Osteoblast (primary cell): ENCODE results near the gene OPA1. TPM values are rescaled to one million over a fixed set of nuclear protein-coding genes. Genes with fewer than 3 reads are reported as not detected.

Source experiments
- DNase-seq: peaks from one replicate; pipeline ENCODE4 v3.0.0; 2011; ENCODE audit warnings: low spot score, mixed read lengths; ENCODE audit not compliant: insufficient read length; ENCODE audit errors: missing footprints
- H2AFZ ChIP-seq: 2 replicates; pipeline ENCODE4 v1.6.0; 2011; ENCODE audit warnings: mild to moderate bottlenecking, low read length
- H3K27ac ChIP-seq: 2 replicates; pipeline ENCODE4 v1.5.1; 2011; ENCODE audit warnings: mild to moderate bottlenecking, low read depth, low read length, moderate library complexity
- H3K27me3 ChIP-seq: 2 replicates; pipeline ENCODE4 v1.6.0; 2012; ENCODE audit warnings: mild to moderate bottlenecking, control low read depth, inconsistent platforms, low read length, moderate library complexity; ENCODE audit not compliant: insufficient read depth
- H3K36me3 ChIP-seq: 2 replicates; pipeline ENCODE4 v1.5.1; 2011; ENCODE audit warnings: mild to moderate bottlenecking, low read length, control low read depth, moderate library complexity; ENCODE audit not compliant: insufficient read depth
- H3K4me1 ChIP-seq: 2 replicates; pipeline ENCODE4 v1.5.1; 2011; ENCODE audit warnings: mild to moderate bottlenecking, low read length, control low read depth, moderate library complexity; ENCODE audit not compliant: insufficient read depth
- H3K4me2 ChIP-seq: 2 replicates; pipeline ENCODE4 v1.6.0; 2011; ENCODE audit warnings: mild to moderate bottlenecking, low read length; ENCODE audit not compliant: insufficient read depth
- H3K4me3 ChIP-seq: fragments of 200-600 bp; sonication (generic); 3 replicates; pipeline ENCODE4 v1.5.1; 2012; ENCODE audit warnings: mild to moderate bottlenecking, low read length, inconsistent platforms; ENCODE audit not compliant: insufficient read depth
- H3K79me2 ChIP-seq: 2 replicates; pipeline ENCODE4 v1.6.0; 2012; ENCODE audit warnings: mild to moderate bottlenecking, low read length, control low read depth, inconsistent platforms; ENCODE audit not compliant: insufficient read depth
- H3K9me3 ChIP-seq: 2 replicates; pipeline ENCODE4 v1.5.1; 2011; ENCODE audit warnings: low read depth, low read length, control low read depth
- H4K20me1 ChIP-seq: 2 replicates; pipeline ENCODE4 v1.6.0; 2012; ENCODE audit warnings: mild to moderate bottlenecking, low read length, control low read depth; ENCODE audit not compliant: insufficient read depth
- CTCF ChIP-seq: IDR thresholded peaks from 2 replicates; pipeline ENCODE4 v1.5.1; 2011; ENCODE audit warnings: mild to moderate bottlenecking, low read depth, low read length, moderate library complexity; ENCODE audit errors: extremely low read depth
- total RNA-seq: library from RNA; depleted of rRNA; stranded (reverse); fragments of >200 nt; gene quantifications from 2 replicates; pipeline ENCODE4 v1.2.3, GENCODE V29; 2012

The OPA1 gene
- total RNA-seq, 1 donor: 77.4 TPM

DNA sequence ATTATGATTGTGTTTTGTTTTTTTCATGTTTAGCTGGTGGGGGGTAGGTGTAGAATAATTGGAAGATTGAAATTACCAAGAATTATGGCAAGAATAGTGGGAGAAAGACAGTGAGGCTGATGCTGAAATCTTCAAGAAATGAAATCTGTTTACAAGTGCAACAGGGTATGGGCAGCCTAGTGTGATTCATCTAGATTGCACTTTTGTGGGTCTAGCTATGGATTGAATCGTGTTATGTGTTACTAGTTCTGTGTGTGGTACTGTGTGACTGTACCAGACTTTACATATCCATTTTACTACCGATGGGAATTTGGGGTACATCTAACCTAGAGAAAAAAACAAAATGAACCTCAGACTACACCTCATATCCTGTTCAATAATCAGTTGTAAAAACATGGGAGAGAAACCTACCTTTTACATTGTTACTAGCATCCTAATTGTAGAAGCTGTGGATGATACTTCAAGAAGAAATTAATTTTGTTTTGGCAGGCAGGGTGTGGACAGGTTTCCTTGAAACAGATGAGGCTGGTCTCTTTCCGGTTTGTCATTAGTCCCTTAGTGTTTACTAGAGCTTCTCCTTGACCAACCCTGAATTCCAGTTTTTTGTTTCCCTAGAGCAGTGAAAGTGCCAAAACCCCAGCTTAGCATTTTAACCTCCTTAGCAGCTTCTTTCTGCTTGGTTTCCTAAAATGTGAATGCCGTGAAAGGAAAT is 47.9 kb downstream of the OPA1 start:
- no peak overlapping the region for H2AFZ ChIP-seq
- H3K4me1 ChIP-seq: no peaks in the 10 kb centered on the region
- no peaks in the 10 kb centered on the region for H3K27me3 ChIP-seq
- no peaks in the 10 kb centered on the region for H4K20me1 ChIP-seq
- H3K4me3 ChIP-seq: no peak overlapping the region
- no peak overlapping the region for H3K4me2 ChIP-seq
- TF ChIP-seq CTCF: no peak
- H3K9me3 ChIP-seq: no peaks in the 10 kb centered on the region
- no peak for DNase-seq
- no peak overlapping the region for H3K27ac ChIP-seq
- no peaks in the 10 kb centered on the region for H3K79me2 ChIP-seq
- H3K36me3 ChIP-seq: peaks cover 51% of the 10 kb centered on the region

DNA sequence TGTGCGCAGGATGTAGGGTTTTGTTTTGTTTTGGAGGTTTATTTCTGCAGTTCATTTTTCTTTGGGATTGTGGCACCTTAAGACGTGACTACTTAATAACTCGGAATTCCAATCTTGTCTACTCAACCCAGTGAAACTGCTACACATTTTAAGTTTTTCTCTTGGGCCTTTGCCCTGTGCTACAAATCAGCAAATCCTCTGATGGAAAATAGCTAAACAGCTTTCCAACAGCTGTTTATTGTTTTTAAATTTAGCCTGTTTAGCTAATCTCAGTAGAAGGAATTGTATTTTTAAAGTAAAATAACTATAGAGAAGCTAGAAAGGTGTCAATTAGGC is 48.4 kb downstream of the OPA1 start:
- H3K4me3 ChIP-seq: no peak overlapping the region
- H3K4me1 ChIP-seq: no peaks in the 10 kb centered on the region
- H2AFZ ChIP-seq: no peak overlapping the region
- H3K27ac ChIP-seq: no peak overlapping the region
- TF ChIP-seq CTCF: no peak
- H3K79me2 ChIP-seq: no peaks in the 10 kb centered on the region
- no peaks in the 10 kb centered on the region for H4K20me1 ChIP-seq
- H3K27me3 ChIP-seq: no peaks in the 10 kb centered on the region
- peaks cover 54% of the 10 kb centered on the region for H3K36me3 ChIP-seq
- H3K9me3 ChIP-seq: no peaks in the 10 kb centered on the region
- H3K4me2 ChIP-seq: no peak overlapping the region
- DNase-seq: no peak

GRCh38 chr3:193645806-193646205 is 52.8 kb downstream of the OPA1 start:
- Histone ChIP-seq H4K20me1 (no peaks in the 10 kb centered on the region), H3K27ac (no peak overlapping the region), H3K4me3 (no peak overlapping the region), H3K27me3 (no peaks in the 10 kb centered on the region), H3K4me2 (no peak overlapping the region), H3K79me2 (no peaks in the 10 kb centered on the region), H3K36me3 (peaks cover 54% of the 10 kb centered on the region), H2AFZ (no peak overlapping the region), H3K9me3 (no peaks in the 10 kb centered on the region), H3K4me1 (no peaks in the 10 kb centered on the region)
- DNase-seq: no peak
- no peak for TF ChIP-seq CTCF

- TF ChIP-seq CTCF: no peak
- Histone ChIP-seq H3K27me3 (no peaks in the 10 kb centered on the region), H3K27ac (no peak overlapping the region), H3K4me2 (no peak overlapping the region), H3K79me2 (no peaks in the 10 kb centered on the region), H2AFZ (no peak overlapping the region), H3K4me1 (no peaks in the 10 kb centered on the region), H3K4me3 (no peak overlapping the region), H4K20me1 (no peaks in the 10 kb centered on the region), H3K36me3 (peaks cover 40% of the 10 kb centered on the region), H3K9me3 (no peaks in the 10 kb centered on the region)
- no peak for DNase-seq
These were observed 55.6 kb downstream of the OPA1 start for GRCh38 chr3:193648542-193649076.
